ENCODE results near the gene YPEL5.

GRCh38 chr2:30108192-30108591 lies 38.6 kb upstream of the YPEL5 start:
- TF ChIP-seq CTCF (conservative IDR thresholded peaks at IDR 0.05 in 1 of 2, IDR thresholded peaks at IDR 0.05 in 1 of 2; ENCODE audit: low read depth in 1 of 2, low read length in 2 of 2) = no peak
- no peak for TF ChIP-seq EZH2 (IDR thresholded peaks at IDR 0.05; ENCODE audit: low read length, missing control alignments)

Measured in fibroblast of lung (primary cell).